ENCODE data around the gene PCNX3. TPM values are rescaled to one million over a fixed set of nuclear protein-coding genes. Genes with fewer than 3 reads are reported as not detected.

Gene PCNX3
- polyA plus RNA-seq, 1 donor: 29.8 TPM

- no peak for DNase-seq
These were observed 19.1 kb upstream of the PCNX3 start for GRCh38 chr11:65596520-65596919.

- no peak for DNase-seq
These were observed 17.3 kb upstream of the PCNX3 start for GRCh38 chr11:65598258-65598699.

GRCh38 chr11:65599216-65599954 lies 16.2 kb upstream of the PCNX3 start:
- no peak for DNase-seq

- no peak for DNase-seq
These were observed 15.7 kb upstream of the PCNX3 start for GRCh38 chr11:65599955-65600246.

GRCh38 chr11:65604258-65604657 lies 11.3 kb upstream of the PCNX3 start:
- DNase-seq: no peak

- DNase-seq: peak; percentile 95
These were observed 8.5 kb upstream of the PCNX3 start for GRCh38 chr11:65606876-65607613.

GRCh38 chr11:65607614-65608426 lies 7.8 kb upstream of the PCNX3 start:
- DNase-seq: no peak

- DNase-seq: no peak
These were observed 6.3 kb upstream of the PCNX3 start for GRCh38 chr11:65609229-65609628.

GRCh38 chr11:65609665-65610064 lies 5.9 kb upstream of the PCNX3 start:
- DNase-seq: no peak

GRCh38 chr11:65610404-65610803 lies 5.2 kb upstream of the PCNX3 start:
- no peak for DNase-seq

GRCh38 chr11:65611028-65611757 lies 4.4 kb upstream of the PCNX3 start:
- DNase-seq: no peak

GRCh38 chr11:65611758-65612603 lies 3.6 kb upstream of the PCNX3 start:
- no peak for DNase-seq

GRCh38 chr11:65612691-65613090 lies 2.9 kb upstream of the PCNX3 start:
- DNase-seq: no peak

GRCh38 chr11:65613091-65613928 lies 2.3 kb upstream of the PCNX3 start:
- no peak for DNase-seq

- no peak for DNase-seq
These were observed 486 bp downstream of the PCNX3 start for GRCh38 chr11:65615950-65616574.

- DNase-seq: no peak
These were observed 1.0 kb downstream of the PCNX3 start for GRCh38 chr11:65616575-65617001.

GRCh38 chr11:65617136-65617850 lies 1.7 kb downstream of the PCNX3 start:
- DNase-seq: no peak

- no peak for DNase-seq
These were observed 2.6 kb downstream of the PCNX3 start for GRCh38 chr11:65617990-65618751.

Data from left kidney (tissue), 2 donors.